Mesothelial cell of epicardium (in vitro differentiated cells): ENCODE data around the gene LAMA3. TPM values are rescaled to one million over a fixed set of nuclear protein-coding genes. Genes with fewer than 3 reads are reported as not detected.

Experiments used
- DNase-seq, 2 experiments: peaks; one replicate each; pipeline ENCODE4 v3.0.0; 2021; ENCODE audit warnings: low spot score in 2 of 2; ENCODE audit not compliant: unreplicated experiment in 2 of 2
- H3K27ac Mint-ChIP-seq: 2 replicates; pipeline ENCODE4 v1.8.0; 2021; ENCODE audit warnings: mixed read lengths
- H3K27me3 Mint-ChIP-seq: 2 replicates; pipeline ENCODE4 v1.8.0; 2021; ENCODE audit warnings: low read depth, mixed read lengths
- H3K36me3 Mint-ChIP-seq: 2 replicates; pipeline ENCODE4 v1.8.0; 2021; ENCODE audit warnings: mixed read lengths
- H3K4me1 Mint-ChIP-seq: 2 replicates; pipeline ENCODE4 v1.8.0; 2021; ENCODE audit warnings: mixed read lengths
- H3K4me3 Mint-ChIP-seq: 2 replicates; pipeline ENCODE4 v1.8.0; 2021; ENCODE audit warnings: mild to moderate bottlenecking, moderate library complexity, mixed read lengths
- H3K9me3 Mint-ChIP-seq: 2 replicates; pipeline ENCODE4 v1.8.0; 2021; ENCODE audit warnings: mixed read lengths
- total RNA-seq: library from RNA; stranded (reverse); gene quantifications from 3 replicates; pipeline ENCODE4 v1.2.1, GENCODE V29; 2021
- TF ChIP-seq, protein P1 (sequence below): fragments of 200-600 bp; sonication (generic); IDR thresholded peaks from one replicate; pipeline ENCODE4 v1.5.0; 2021; ENCODE audit warnings: antibody characterized with exemption; ENCODE audit not compliant: unreplicated experiment

Gene LAMA3
- total RNA-seq, 1 donor from 2014 or later: 6.7 TPM

DNA sequence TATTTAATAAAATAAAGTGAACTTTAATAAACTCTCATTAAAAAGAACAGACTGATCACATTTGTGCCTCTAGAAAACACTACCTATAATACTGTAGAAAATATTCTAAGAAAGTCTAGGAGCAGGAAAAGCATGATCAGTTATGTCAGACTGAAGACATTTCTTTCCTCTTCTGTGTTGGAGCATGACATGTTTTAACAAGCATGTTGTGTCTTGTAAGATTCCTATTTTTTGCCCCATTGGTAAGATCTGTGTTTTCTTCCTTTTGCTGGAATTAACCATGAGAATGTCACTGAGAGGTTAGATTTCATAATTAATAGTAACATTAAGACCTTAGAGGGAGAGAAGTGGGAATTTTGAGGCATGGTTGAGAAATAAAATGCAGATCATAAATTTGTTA is 27.7 kb downstream of the LAMA3 start:
- H3K36me3 Mint-ChIP-seq: no peaks in the 10 kb centered on the region
- no peak overlapping the region for H3K4me3 Mint-ChIP-seq
- TF ChIP-seq, protein P1, sequence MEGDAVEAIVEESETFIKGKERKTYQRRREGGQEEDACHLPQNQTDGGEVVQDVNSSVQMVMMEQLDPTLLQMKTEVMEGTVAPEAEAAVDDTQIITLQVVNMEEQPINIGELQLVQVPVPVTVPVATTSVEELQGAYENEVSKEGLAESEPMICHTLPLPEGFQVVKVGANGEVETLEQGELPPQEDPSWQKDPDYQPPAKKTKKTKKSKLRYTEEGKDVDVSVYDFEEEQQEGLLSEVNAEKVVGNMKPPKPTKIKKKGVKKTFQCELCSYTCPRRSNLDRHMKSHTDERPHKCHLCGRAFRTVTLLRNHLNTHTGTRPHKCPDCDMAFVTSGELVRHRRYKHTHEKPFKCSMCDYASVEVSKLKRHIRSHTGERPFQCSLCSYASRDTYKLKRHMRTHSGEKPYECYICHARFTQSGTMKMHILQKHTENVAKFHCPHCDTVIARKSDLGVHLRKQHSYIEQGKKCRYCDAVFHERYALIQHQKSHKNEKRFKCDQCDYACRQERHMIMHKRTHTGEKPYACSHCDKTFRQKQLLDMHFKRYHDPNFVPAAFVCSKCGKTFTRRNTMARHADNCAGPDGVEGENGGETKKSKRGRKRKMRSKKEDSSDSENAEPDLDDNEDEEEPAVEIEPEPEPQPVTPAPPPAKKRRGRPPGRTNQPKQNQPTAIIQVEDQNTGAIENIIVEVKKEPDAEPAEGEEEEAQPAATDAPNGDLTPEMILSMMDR: no peak
- no peaks in the 10 kb centered on the region for H3K9me3 Mint-ChIP-seq
- peak overlapping the region; percentile 72 for H3K27ac Mint-ChIP-seq
- H3K27me3 Mint-ChIP-seq: no peaks in the 10 kb centered on the region
- H3K4me1 Mint-ChIP-seq: peaks cover 20% of the 10 kb centered on the region
- no peak for DNase-seq

DNA sequence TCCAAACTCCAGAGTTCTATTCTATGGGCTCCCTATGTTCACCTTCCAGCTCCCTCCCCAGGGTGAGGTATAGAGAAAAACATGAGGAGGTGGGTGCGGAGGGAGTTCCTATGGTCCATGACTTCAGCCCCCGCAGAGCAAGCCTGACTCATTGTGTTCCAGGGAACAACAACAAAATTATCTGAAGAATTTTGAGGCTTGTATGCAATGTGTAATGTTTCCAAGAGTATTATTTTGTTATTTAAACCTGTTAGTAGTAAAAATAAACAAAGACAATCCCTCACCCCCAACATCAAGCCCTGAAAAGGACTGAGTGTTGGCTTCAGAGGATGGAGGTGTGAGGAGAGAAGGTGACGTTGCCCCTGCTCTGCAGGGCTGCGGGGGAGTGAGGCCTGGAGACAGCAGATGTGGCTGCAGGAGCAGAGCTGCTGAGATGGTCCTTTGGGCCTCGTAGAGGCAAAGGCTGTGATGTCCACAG is 29.0 kb downstream of the LAMA3 start:
- DNase-seq: no peak
- H3K4me1 Mint-ChIP-seq: peaks cover 29% of the 10 kb centered on the region
- no peaks in the 10 kb centered on the region for H3K9me3 Mint-ChIP-seq
- H3K36me3 Mint-ChIP-seq: no peaks in the 10 kb centered on the region
- no peak overlapping the region for H3K27ac Mint-ChIP-seq
- no peak overlapping the region for H3K4me3 Mint-ChIP-seq
- H3K27me3 Mint-ChIP-seq: no peaks in the 10 kb centered on the region
- TF ChIP-seq, protein P1: no peak

- DNase-seq: no peak
- H3K9me3 Mint-ChIP-seq: no peaks in the 10 kb centered on the region
- H3K36me3 Mint-ChIP-seq: no peaks in the 10 kb centered on the region
- TF ChIP-seq, protein P1: no peak
- H3K27ac Mint-ChIP-seq: no peak overlapping the region
- no peaks in the 10 kb centered on the region for H3K27me3 Mint-ChIP-seq
- H3K4me3 Mint-ChIP-seq: no peak overlapping the region
- H3K4me1 Mint-ChIP-seq: peaks cover 29% of the 10 kb centered on the region
These were observed 29.5 kb downstream of the LAMA3 start for GRCh38 chr18:23718731-23719130.

DNA sequence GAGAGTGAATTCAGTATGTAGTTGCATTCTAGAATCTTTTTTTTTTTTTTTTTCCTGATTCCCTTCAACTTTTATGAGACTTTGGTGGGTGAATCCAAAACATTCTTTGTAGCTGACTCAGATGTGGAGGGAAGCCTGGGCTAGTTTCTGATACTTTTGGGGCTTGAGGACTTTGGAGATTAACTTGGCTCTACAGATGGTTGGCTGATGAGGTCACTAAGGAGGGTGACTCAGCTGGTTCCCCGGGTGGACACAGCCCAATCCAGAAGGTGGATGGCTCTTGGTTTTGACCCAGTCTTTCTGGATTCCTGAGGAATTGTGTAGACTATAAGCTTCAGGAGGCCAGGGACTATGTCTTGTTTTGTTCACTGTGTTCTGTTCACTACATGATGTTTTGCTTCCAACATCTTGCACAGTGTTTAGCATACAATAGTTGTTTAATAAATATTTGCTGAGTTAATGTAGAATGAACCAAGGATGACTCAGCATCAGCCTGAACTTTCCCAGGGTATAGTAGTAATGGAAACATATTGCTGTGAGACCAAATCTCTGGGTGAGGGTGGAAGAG is 30.5 kb downstream of the LAMA3 start:
- no peaks in the 10 kb centered on the region for H3K36me3 Mint-ChIP-seq
- H3K4me3 Mint-ChIP-seq: no peak overlapping the region
- no peak for DNase-seq
- H3K9me3 Mint-ChIP-seq: no peaks in the 10 kb centered on the region
- H3K27ac Mint-ChIP-seq: no peak overlapping the region
- peaks cover under 1% of the 10 kb centered on the region for H3K27me3 Mint-ChIP-seq
- peaks cover 29% of the 10 kb centered on the region for H3K4me1 Mint-ChIP-seq
- TF ChIP-seq, protein P1: no peak

- H3K9me3 Mint-ChIP-seq: no peaks in the 10 kb centered on the region
- peak overlapping the region; percentile 28 for H3K27ac Mint-ChIP-seq
- DNase-seq: no peak
- peaks cover 3% of the 10 kb centered on the region for H3K27me3 Mint-ChIP-seq
- peaks cover 26% of the 10 kb centered on the region for H3K4me1 Mint-ChIP-seq
- H3K36me3 Mint-ChIP-seq: no peaks in the 10 kb centered on the region
- no peak overlapping the region for H3K4me3 Mint-ChIP-seq
- TF ChIP-seq, protein P1: no peak
These were observed 32.6 kb downstream of the LAMA3 start for GRCh38 chr18:23721696-23722480.
